Epithelial cell of proximal tubule (primary cell): ENCODE measurements around the gene RALGPS1. TPM values are rescaled to one million over a fixed set of nuclear protein-coding genes. Genes with fewer than 3 reads are reported as not detected.

Experiments
- DNase-seq: peaks from one replicate; pipeline ENCODE4 v3.0.0-alpha.2; 2011; ENCODE audit warnings: low read depth
- H3K4me3 ChIP-seq: 2 replicates; pipeline ENCODE4 v1.5.1; 2011; ENCODE audit warnings: low read depth, mild to moderate bottlenecking, low read length
- CTCF ChIP-seq: conservative IDR thresholded peaks from 2 replicates; pipeline ENCODE4 v1.5.1; 2012; ENCODE audit warnings: low read depth, mild to moderate bottlenecking, low read length
- total RNA-seq: library from RNA; depleted of rRNA; stranded (reverse); fragments of >200 nt; gene quantifications from 2 replicates; pipeline ENCODE4 v1.2.3, GENCODE V29; 2015

The RALGPS1 gene
- total RNA-seq = 2.6 and 4.0 TPM in 2 replicates

DNA sequence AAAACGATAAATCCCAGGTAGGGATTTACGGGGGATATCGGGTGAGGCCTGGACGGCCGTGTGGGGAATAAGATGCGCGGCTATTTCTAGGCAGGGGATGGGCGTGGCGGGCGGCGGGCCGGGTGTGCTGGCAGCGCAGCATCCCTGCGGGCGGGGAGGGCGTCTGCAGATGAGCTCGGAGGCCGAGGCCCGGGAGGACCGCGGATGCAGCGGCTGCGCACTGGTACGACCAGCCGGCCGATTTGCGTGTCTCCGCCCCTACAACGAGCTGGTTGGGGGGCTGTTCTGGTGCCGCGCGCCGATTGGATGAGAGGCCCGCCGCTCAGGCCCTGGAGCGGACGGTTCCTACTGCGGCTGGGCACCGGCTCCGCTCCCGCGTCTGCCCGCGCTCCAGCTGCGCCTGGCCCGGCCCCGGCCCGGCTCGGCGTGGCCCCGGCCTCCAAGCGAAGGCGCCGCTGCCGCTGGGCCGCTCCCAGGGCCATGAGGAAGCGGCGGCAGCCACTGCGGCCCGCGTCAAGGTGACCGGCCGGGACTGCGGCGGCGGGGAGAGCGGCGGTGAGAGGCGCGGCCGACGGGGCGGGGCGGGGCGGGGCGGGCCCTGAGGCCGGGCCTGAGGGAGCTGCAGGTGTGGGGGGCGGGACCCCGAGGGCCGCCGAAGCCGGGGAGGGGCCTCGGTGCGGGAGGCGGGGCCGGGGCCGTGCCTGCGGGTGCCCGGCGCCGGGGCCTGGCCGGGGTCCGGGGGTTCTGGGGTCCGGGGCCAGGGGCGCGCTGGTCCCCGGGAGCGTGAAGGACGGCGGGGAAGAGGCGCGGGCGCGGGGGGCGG lies at the start of gene RALGPS1:
TSS of gene RALGPS1 (plus strand) at position 325 of the 823 bp plus-strand sequence. CDS start 47,508 bp downstream, outside the sequence.
- TF ChIP-seq CTCF = no peak
- peak; percentile 23 for DNase-seq
- peak within 1 kb of the TSS; percentile 46 for H3K4me3 ChIP-seq

GRCh38 chr9:126869368-126869767 lies 45.2 kb upstream of the RALGPS1 start:
- H3K4me3 ChIP-seq = no peak overlapping the region
- DNase-seq = no peak
- TF ChIP-seq CTCF = no peak

DNA sequence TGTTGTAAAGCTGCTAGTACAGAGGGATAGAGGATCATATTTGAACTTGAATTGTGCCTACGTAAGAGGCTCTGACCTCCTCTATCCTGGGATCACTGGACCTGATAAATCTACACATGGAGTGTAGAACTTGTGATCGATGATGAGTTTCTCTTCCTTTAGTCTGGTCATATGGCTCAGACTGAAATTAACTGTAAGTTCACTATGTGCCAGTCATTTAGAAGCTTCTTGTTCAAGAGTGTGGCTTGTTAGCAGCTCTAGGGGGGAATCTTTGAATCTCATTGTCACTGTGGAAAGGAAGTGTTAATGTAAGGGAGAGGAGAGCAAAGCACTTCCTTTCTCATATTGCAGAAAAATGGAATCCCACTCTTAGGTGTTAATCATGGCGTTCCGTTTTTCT lies 42.1 kb upstream of the RALGPS1 start:
- TF ChIP-seq CTCF = no peak
- H3K4me3 ChIP-seq = no peak overlapping the region
- DNase-seq = no peak

DNA sequence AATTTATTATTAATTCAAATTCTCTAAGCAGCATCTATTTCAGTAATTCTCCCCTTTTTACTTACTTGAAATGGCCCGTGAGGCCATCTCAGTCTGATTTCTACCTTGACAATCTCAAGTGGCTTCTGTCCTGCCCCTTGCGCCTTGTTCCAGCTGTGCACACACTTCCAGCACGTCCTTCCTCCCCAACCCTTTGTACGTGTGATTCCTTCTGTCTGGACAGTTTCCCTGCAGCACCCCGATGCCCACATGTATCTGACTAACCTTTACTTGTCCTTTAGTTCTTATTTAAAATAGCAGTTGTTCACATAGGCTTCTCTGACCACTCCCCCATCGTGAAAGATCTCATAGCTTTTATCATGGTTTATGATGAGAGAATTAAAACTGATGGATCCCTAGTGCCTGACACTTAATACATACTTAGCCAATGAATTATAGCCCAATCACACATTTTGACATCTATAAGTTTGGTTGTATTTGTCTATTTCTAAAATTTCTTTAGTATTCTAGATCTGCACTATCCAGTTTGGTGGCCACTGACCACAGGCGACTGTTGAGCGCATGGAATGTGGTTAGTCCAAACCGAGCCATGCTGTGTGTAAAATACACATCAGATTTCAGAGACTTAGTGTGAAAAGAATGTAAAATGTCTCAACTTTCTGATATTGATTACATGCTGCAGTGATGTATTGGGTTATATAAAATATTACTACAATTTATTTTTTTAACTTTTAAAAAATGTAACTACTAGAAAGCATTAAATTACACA lies 39.9 kb upstream of the RALGPS1 start:
- no peak for DNase-seq
- no peak overlapping the region for H3K4me3 ChIP-seq
- no peak for TF ChIP-seq CTCF

DNA sequence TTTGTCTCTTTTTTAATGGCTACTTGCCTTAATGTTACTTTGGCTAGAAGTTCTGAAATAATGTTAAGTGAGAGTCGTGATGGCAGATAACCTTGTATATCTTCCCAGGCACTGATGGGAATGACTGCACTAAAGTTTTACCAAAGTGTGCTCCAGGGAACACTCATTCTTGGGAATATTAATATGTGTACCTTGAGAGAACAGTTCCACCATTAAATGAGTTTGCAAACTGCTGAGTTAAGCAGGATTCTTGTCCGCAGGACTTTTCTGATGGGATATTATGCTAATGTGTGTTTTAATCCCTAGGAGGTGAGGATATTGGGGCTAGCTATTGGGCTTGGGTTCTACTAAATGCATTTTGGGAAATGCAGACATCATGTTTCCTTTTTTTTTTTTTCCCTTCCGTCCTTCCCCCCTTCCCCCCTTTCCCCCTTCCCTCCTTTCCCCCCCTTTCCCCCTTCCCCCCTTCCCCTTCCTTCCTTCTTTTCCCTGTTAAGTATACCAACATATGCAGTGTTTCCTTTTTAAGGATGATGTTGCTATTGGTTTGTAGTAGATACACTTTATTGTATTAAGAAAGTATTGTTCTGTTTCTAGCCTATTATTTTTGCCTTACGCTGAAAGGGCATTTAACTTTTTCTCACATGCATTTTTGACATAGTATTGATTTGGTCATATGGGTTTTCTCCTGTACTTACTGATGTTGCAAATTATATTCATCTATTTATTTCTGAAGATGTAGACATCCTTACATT lies 38.6 kb upstream of the RALGPS1 start:
- TF ChIP-seq CTCF = no peak
- no peak overlapping the region for H3K4me3 ChIP-seq
- DNase-seq = no peak

- no peak for TF ChIP-seq CTCF
- DNase-seq = no peak
- H3K4me3 ChIP-seq = no peak overlapping the region
Measured at GRCh38 chr9:126876531-126876930, 38.1 kb upstream of the RALGPS1 start.
